GM10847 (cell line): ENCODE measurements around the gene ALG14.
A peak's percentile ranks its signal among the peaks of the same experiment; 100 is the strongest.

ENCODE experiments used
- POLR2A ChIP-seq: IDR thresholded peaks from 2 replicates; pipeline ENCODE4 v1.6.1; 2011; ENCODE audit not compliant: insufficient read length; ENCODE audit errors: extremely low read depth

Gene ALG14

DNA sequence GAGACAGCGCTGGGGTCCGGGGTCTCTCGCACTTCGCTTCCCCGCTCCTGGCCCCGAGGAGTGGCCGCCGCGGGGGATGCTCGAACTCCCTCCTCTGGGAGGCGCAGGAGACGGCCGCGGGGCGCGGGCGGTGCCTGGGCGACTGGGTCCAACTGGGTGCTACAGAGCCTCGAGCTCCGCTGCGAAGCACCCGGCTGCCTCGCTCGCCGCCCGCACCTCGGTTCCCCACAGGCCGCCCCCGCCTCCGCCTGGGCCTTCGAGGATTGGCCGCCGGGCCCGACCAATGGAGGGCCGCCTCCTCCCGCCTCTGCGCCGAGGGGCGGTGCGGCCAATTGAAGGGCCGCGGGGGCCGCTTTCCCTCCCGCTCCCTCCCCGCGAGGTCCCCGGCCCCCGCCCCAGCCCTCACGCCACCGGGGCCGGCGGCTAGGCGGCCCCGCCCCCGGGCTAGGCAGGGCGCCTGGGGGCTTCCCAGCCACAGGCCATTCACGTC, 145.8 kb downstream of the ALG14 start, which contains the start of gene CNN3:
TSS of gene CNN3 (minus strand) at position 196 of the 490 bp plus-strand sequence. CDS start 216 bp downstream, outside the sequence.
- peak; percentile 71 for TF ChIP-seq POLR2A

DNA sequence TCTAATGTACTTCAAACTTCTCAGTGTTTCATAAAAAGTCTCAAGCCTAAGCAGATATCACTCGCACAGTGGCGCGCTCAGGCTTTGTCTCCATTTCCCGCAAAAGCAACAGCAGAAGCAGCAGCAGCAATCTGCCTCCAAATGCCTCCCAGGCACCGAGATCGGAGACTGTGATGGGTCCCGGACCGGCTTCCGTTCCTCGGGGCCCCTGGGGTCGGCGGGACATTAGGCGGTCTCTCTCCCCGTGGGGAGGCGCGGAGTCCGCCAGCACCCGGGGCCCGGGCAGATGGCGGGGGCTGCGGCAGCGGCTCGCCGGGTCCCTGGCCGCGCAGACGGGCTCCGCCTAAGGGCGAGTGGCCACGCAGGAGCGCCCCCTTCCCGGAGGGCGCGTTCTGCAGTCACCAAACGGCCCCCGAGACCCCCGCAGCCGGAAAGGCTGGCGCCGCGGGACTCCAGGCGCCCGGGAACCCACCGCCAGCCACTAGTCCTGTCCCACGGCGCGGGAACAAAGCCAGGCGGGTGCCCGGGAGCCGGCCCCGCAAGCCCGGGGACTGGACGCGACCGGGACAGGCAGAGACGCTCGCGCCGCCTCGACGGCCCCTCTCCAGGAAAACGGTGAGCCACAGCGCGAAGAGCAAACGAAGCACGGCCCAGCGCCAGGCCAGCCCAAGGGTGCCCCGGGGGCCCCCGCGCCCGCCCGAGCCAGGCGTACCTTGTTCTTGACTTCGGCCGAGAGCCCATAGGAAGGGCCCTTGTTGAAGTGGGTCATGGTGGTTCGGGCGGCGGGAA, 146.4 kb downstream of the ALG14 start:
- no peak for TF ChIP-seq POLR2A

DNA sequence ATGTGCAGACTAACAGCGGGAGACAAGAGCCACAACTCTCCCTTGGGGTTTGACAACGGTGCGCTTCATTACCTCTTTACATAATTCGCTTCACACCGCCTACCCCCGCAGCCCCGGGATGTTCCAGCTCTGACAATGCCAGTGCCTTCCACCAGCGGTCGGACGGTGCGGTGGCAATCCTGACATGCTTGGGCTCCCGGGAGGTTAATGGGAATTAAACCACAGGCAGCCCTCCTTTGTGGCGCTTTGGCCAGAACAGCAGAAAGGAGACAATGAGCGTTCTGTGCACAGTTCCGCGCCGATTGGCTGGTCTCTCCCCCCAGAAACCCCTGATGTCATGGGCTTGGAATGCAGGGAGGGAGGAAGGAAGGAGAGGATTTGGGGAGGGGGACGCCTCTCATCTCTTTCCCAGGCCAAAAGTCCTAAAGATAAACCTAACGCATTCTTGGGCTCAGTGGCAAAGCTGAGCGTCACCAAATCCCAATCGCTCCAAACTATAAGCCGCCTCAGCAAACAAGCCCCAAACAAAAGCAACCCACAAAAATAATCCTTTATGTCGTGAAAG, 147.1 kb downstream of the ALG14 start:
- TF ChIP-seq POLR2A: no peak

DNA sequence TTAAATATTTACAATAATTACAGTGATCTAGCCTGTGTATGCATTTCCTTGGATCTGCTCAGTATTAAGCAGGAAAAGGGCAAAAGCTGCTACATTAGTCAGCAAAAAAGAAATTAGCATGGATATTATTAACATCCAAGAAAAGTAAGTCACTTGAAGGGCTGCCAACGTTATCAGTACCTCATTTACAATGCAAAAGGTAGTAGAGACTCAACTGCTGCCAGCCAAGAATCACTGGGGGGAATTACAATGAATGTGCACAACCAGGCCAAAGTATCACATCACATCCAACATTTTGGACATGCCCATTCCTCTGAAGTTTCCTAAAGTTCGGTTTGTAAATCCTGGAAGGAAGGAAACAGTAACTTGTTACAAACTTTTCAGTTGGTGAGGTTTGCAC, 147.7 kb downstream of the ALG14 start:
- no peak for TF ChIP-seq POLR2A
